Measurements from ENCODE around the gene C4orf54. TPM values are rescaled to one million over a fixed set of nuclear protein-coding genes. Genes with fewer than 3 reads are reported as not detected.

Gene C4orf54
- total and polyA plus RNA-seq, 2 of the 8 experiments (the other 6 are each of a cell fraction or from before 2014, with no cell fraction given) = not detected

GRCh38 chr4:99665983-99666382 is 8.4 kb upstream of the C4orf54 start:
- H3K4me2 ChIP-seq (ENCODE audit: insufficient read depth in 1 of 2, low read depth in 2 of 2, low read length in 2 of 2) = no peak overlapping the region
- WGBS, 2 experiments (ENCODE audit: extremely low coverage in 1 of 2, insufficient coverage in 1 of 2, insufficient read length in 1 of 2, insufficient replicate concordance in 2 of 2, low coverage in 1 of 2, low lambda C conversion rate in 2 of 2, missing lambda C conversion rate in 1 of 2) = 80% methylated on average over 1 of the region's 1 CpG; no CpG with 5 or more reads in 1 of the 2 experiments
- H3K36me3 ChIP-seq (ENCODE audit: control insufficient read depth in 2 of 4, insufficient read depth in 4 of 4, low read length in 3 of 4) = no peaks in the 10 kb centered on the region
- no peak overlapping the region for H2BK12ac ChIP-seq (ENCODE audit: low read depth, low read length)
- H3K9ac ChIP-seq (replicated peaks in 1 of 4; ENCODE audit: extremely low read depth in 1 of 4, low read depth in 3 of 4, low read length in 3 of 4) = no peak overlapping the region
- FAIRE-seq (no peak), DNase-seq (ENCODE audit: low read depth in 1 of 2, low spot score in 2 of 2) (no peak)
- H3K4me1 ChIP-seq (replicated peaks in 1 of 4; ENCODE audit: control insufficient read depth in 3 of 4, insufficient read depth in 4 of 4, low read length in 3 of 4) = 0 out of 7 replicates have a peak, but pooled peaks cover 0 to 2% (median 0%) of the 10 kb centered on the region in 4 experiments
- no peak overlapping the region for H4K91ac ChIP-seq (replicated peaks; ENCODE audit: insufficient read length, low read length)
- no peaks in the 10 kb centered on the region for H4K20me1 ChIP-seq (replicated peaks in 1 of 2; ENCODE audit: control insufficient read depth in 1 of 2, insufficient read depth in 2 of 2, low read length in 2 of 2)
- no peaks in the 10 kb centered on the region for H3K79me2 ChIP-seq (ENCODE audit: control insufficient read depth in 1 of 2, insufficient read depth in 2 of 2, low read length in 2 of 2)
- H3K14ac ChIP-seq (ENCODE audit: insufficient read length) = no peak overlapping the region
- no peak overlapping the region for H2BK20ac ChIP-seq (ENCODE audit: low read length)
- no peak overlapping the region for H4K8ac ChIP-seq (ENCODE audit: extremely low read depth, insufficient read depth, low read length)
- no peak overlapping the region for H3K56ac ChIP-seq (replicated peaks; ENCODE audit: insufficient read length, low read depth, low read length)
- no peak overlapping the region for H3K27ac ChIP-seq (ENCODE audit: low read depth, low read length)
- H4K5ac ChIP-seq (ENCODE audit: insufficient read length, low read depth, low read length) = no peak overlapping the region
- H3K79me1 ChIP-seq (ENCODE audit: low read depth, low read length) = no peaks in the 10 kb centered on the region
- no peak overlapping the region for H3K4me3 ChIP-seq (ENCODE audit: extremely low read depth in 1 of 4, insufficient read depth in 2 of 4, low read depth in 3 of 4, low read length in 4 of 4)
- H2AK5ac ChIP-seq (ENCODE audit: low read depth, low read length) = no peak overlapping the region
- H2AFZ ChIP-seq (ENCODE audit: low read length) = no peak overlapping the region
- CTCF ChIA-PET (ENCODE audit: partially characterized antibody) = no interaction called here
- H3K9me3 ChIP-seq (ENCODE audit: insufficient read depth in 2 of 2, low read depth in 1 of 2, low read length in 1 of 2) = no peaks in the 10 kb centered on the region
- no peak overlapping the region for H2BK120ac ChIP-seq (replicated peaks; ENCODE audit: low read depth, low read length)
- POLR2A ChIA-PET (ENCODE audit: partially characterized antibody) = no interaction called here
- no peak overlapping the region for H3K18ac ChIP-seq (ENCODE audit: extremely low read depth, low read length)
- no peaks in the 10 kb centered on the region for H3K27me3 ChIP-seq (replicated peaks in 1 of 4; ENCODE audit: control insufficient read depth in 3 of 4, extremely low read depth in 1 of 4, insufficient read depth in 3 of 4, low read length in 3 of 4)
- H2BK15ac ChIP-seq (ENCODE audit: low read length) = no peak overlapping the region
- H2BK5ac ChIP-seq (ENCODE audit: low read depth, low read length) = no peak overlapping the region
- H3K4ac ChIP-seq (replicated peaks; ENCODE audit: insufficient read length, low read depth, low read length) = no peak overlapping the region
- H3K23ac ChIP-seq (ENCODE audit: insufficient read length) = no peak overlapping the region
- no peaks in the 10 kb centered on the region for H3K23me2 ChIP-seq (ENCODE audit: low read depth, low read length)
- no peak for TF ChIP-seq JUN (IDR thresholded peaks at IDR 0.05; ENCODE audit: low read depth, low read length)
- no peak for TF ChIP-seq BRCA1 (IDR thresholded peaks at IDR 0.05; ENCODE audit: low read depth, low read length)
- TF ChIP-seq TEAD4 (IDR thresholded peaks at IDR 0.05; ENCODE audit: low read depth, low read length) = no peak
- no peak for TF ChIP-seq RBBP5 (IDR thresholded peaks at IDR 0.05; ENCODE audit: borderline replicate concordance, low read depth, low read length)
- TF ChIP-seq CEBPB (IDR thresholded peaks at IDR 0.05; ENCODE audit: low read depth, low read length) = no peak
- no peak for TF ChIP-seq SP1 (IDR thresholded peaks at IDR 0.05; ENCODE audit: low read depth, low read length)
- TF ChIP-seq CBX5 (IDR thresholded peaks at IDR 0.05; ENCODE audit: low read depth, low read length) = no peak
- no peak for TF ChIP-seq NANOG (IDR thresholded peaks at IDR 0.05; ENCODE audit: insufficient read depth, low read depth, low read length, poor library complexity, severe bottlenecking)
- TF ChIP-seq EZH2 (IDR thresholded peaks at IDR 0.05; ENCODE audit: low read depth, low read length, severe bottlenecking) = no peak
- TF ChIP-seq RXRA (IDR thresholded peaks at IDR 0.05; ENCODE audit: insufficient read depth, low read depth, low read length) = no peak
- no peak for TF ChIP-seq CTBP2 (IDR thresholded peaks at IDR 0.05; ENCODE audit: borderline replicate concordance, insufficient read depth, insufficient read length, low read length)
- TF ChIP-seq TAF7 (optimal IDR thresholded peaks at IDR 0.05; ENCODE audit: borderline replicate concordance, low read depth, low read length) = no peak
- no peak for TF ChIP-seq CHD2 (IDR thresholded peaks at IDR 0.05; ENCODE audit: low read length)
- no peak for TF ChIP-seq POU5F1 (IDR thresholded peaks at IDR 0.05; ENCODE audit: low read depth, low read length)
- no peak for TF ChIP-seq GTF2F1 (IDR thresholded peaks at IDR 0.05; ENCODE audit: borderline replicate concordance, low read depth, low read length)
- no peak for TF ChIP-seq SP2 (IDR thresholded peaks at IDR 0.05; ENCODE audit: low read length)
